ENCODE results near the gene ATP12A.

- TF ChIP-seq CTCF (IDR thresholded peaks at IDR 0.05): no peak
- TF ChIP-seq POLR2A (IDR thresholded peaks at IDR 0.05): no peak
These were observed 36.2 kb downstream of the ATP12A start for GRCh38 chr13:24716446-24716845.

Measured in lower leg skin (tissue), 3 donors.